ENCODE data around the gene GSTM4.
"Not testable (repeated sequence)": the region's sequence is repeated elsewhere in the genome, so short reads cannot be mapped to it uniquely, and the experiment has no call there.

GSTM4 gene

DNA sequence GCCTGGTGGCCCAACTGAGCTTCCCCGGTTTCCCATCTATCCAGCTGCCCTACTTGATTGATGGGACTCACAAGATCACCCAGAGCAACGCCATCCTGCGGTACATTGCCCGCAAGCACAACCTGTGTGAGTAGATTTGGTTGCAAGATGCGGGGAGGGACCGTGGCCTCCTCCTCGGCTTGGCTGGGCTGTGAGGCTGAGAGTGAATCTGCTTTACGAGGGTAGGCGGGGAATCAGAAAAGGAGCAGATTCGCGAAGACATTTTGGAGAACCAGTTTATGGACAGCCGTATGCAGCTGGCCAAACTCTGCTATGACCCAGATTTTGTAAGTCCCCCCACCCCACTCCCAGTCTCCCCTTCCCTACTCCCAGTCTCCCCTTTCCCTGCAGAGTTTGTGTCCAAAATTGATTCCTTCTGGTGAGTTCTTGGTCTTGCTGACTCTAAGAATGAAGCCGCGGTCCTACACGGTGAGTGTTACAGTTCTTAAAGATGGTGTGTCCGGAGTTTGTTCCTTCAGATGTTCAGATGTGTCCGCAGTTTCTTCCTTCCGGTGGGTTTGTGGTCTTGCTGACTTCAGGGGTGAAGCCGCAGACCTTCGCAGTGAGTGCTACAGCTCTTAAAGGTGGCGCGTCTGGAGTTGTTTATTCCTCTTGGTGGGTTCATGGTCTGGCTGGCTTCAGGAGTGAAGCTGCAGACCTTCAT lies 13.5 kb downstream of the GSTM4 start:
- DNase-seq, result no peak

DNA sequence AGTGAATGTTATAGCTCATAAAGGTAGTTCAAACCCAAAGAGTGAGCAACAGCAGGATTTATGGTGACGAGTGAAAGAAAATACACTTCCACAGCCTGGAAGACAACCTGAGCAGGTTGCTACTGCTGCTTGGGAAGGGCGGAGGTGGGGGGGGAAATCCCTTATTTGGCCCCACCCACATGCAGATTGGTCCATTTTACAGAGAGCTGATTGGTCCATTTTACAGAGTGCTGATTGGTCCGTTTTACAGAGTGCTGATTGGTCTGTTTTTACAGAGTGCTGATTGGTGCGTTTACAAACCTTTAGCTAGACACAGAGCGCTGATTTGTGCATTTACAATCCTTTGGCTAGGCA lies 14.0 kb downstream of the GSTM4 start:
- not testable (repeated sequence) for DNase-seq

DNA sequence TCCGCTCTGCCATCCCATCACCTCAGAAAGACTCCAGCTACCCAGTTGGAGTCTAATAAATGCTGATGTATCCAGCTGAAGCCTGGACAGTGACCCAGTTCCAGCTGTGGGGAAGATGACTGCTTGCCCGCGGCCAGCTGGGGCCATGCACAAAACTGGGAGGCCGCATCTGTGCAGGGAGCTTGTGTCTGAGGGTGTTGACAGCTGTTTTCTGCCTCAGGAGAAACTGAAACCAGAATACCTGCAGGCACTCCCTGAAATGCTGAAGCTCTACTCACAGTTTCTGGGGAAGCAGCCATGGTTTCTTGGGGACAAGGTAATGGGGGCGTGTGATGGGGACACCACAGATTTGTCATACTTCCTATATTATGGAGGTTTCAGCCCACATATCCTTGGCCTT lies 15.2 kb downstream of the GSTM4 start:
- DNase-seq, result no peak

DNA sequence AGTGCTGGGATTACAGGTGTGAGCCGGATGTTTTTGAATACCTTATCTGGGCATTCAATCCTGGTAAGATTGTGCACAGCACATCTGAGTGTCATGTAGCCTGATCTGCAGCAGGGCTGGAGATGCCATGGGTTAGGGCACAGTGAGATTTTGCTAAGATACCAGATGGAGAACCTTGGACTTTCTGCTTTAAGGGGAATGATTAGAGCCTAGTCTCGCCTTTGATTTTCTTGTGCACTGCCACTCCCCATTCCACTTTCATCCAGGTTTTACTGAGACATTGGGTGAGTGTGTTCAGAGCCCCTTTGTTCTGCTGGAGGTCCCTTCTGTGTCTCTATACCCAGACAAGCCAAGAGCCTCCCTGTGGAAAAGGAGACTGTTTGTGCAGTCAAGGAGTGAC lies 18.0 kb downstream of the GSTM4 start:
- not testable (repeated sequence) for DNase-seq

DNA sequence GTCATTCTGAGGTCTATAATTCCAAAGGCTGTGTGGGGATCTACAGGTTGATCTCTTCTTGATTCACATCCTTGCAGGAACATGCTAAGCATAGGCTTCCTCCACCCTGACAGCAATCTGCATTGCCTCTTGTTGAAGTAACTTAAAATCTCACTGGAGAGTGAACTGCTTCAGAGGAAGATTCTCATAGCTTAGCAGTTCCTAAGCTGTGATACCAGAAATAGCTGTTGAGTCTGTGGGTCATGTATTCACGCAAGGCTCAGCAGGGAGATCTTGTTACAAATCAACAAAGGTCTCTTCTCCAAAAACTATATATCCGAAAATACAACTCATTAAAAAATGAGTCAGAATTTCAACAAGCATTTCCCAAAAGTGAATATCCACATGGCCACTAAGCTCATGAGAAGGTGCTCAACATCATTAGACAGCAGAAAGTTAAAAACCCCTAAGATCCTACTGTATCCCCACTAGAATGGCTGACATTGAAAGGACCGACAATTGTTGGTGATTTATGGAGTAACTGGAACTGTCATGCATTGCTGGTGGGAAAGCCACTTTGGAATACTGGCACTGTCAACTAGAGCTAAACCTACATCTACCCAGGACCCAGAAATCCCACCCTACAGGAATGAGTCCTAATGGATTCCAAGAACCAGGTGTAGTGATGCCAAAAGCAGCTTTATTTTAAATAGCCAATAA lies 20.9 kb downstream of the GSTM4 start:
- not testable (repeated sequence) for DNase-seq

DNA sequence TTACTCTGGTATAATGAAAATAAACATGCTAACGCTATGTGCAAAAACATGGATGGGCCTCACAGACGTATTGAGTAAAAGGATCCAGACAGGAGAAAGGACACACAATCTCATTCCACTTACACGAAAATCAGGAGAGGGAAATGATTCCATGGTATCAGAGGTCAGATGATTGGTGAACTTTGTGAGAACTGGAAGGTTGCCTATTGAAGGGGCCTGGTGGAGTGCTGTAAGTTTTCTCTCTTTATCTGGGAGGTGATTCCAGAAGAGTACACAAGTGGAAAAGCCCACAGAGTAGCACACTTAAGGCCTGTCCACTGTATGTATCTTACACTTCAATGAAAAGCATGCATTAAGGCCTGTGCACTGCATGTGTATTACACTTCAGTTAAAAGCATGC lies 21.6 kb downstream of the GSTM4 start:
- DNase-seq, result no peak

DNA sequence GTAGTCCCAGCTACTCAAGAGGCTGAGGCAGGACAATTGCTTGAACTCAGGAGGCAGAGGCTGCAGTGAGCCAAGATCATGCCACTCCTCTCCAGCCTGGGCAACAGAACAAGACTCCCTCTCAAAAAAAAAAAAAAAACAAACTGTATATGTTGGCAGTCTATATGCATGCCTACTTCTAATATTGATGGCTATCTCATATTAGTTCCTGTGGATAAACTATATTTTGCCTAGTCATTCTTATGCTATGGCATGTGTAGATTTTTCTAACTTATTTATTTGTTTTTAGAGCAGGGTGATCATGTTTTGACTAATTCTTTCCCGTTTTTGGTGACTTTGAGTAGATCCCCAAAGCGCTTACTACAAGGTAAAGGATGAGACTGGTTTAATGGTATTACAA lies 22.7 kb downstream of the GSTM4 start:
- not testable (repeated sequence) for DNase-seq

DNA sequence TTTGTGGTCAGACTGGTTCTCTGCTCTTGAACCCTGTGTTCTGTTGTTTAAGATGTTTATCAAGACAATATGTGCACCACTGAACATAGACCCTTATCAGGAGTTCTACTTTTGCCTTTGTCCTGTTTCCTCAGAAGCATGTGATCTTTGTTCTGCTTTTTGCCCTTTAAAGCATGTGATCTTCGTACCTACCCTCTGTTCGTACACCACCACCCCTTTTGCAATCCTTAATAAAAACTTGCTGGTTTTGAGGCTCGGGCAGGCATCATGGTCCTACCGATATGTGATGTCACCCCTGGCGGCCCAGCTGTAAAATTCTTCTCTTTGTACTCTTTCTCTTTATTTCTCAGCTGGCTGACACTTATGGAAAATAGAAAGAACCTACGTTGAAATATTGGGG lies 28.9 kb downstream of the GSTM4 start:
- not testable (repeated sequence) for DNase-seq

DNA sequence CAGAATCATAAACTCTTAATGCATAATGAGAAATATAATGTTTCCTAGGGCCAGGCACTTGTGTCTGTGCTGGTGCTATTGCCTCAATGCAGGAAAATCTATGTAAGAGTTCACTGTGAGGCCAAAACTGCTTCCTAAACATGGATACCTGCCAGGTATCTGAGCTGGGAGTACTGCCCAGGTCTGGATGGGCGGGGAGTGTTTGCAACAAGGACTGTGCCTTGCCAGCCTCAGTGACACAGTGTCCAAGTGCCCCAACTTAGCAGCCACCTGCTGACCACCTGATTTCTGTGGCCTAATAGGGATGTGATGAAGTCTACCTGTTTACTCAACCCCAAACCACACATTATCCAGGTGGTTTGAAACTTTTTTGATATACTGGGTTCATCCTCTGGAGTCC lies 29.5 kb downstream of the GSTM4 start:
- not testable (repeated sequence) for DNase-seq

DNA sequence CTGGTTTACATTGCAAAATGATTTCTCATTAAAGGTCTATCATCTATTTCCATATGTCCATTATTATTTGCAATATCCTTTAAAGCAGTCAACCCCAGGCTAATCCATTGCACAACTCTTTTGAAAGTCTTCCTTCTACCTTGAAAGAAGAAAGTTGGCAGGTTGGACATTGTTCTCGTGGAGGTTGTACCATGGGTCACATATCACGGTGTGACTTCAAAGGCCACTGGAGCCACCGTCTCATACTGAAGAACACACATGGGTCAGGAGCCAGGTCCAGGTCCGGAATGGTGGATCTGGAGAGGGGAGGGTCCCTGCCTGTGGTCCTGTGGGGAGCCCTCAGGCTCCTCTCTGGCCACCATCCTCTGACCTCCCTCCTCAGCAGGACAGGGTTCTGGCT lies 30.0 kb downstream of the GSTM4 start:
- not testable (repeated sequence) for DNase-seq

DNA sequence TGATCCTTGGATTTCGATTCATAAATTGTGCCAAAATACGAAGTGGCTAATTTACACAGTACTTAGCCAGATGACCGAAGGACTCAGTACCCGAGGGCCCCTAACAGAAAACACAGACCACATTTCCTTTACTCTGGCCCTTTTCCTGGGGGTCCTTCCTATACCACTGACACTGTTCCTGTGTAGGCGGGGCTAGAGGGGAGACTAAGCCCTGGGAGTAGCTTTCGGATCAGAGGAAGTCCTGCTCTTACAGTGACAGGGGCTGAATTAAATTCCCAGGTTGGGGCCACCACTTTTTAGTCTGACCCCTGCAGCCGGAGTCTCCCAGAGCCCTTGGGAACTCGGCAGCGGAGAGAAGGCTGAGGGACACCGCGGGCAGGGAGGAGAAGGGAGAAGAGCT lies 31.2 kb downstream of the GSTM4 start:
- not testable (repeated sequence) for DNase-seq

DNA sequence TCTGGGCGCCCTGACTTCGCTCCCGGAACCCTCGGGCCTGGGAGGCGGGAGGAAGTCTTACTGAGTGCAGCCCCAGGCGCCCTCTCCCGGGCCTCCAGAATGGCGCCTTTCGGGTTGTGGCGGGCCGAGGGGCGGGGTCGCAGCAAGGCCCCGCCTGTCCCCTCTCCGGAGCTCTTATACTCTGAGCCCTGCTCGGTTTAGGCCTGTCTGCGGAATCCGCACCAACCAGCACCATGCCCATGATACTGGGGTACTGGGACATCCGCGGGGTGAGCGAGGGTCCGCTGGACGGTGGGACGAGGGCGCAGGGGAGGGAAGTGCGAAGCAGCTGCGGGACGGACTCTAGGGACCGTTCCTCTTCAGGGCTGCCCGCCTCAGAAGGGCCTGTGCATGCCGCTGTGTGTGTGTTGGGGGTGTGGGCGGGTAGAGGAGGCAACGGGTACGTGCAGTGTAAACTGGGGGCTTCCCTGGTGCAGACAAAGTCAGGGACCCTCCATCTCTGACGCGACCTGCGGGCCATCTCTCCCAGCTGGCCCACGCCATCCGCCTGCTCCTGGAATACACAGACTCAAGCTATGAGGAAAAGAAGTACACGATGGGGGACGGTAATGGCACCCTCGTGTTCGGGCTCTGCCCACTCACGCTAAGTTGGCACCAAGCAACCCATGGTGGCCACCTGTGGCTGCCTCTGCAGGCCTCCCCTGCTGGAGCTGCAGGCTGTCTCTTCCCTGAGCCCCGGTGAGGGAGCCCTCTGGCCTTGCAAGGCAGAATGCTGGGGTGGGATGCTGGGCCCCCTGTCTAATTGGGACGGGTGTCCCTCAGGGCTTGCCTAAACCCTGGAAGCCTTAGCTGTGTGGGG lies 32.0 kb downstream of the GSTM4 start, which contains the start of gene GSTM1:
GSTM1 (plus strand) TSS at position 177 of the 859 bp plus-strand sequence; CDS start at position 234, 57 bp downstream.
- DNase-seq, result no peak

DNA sequence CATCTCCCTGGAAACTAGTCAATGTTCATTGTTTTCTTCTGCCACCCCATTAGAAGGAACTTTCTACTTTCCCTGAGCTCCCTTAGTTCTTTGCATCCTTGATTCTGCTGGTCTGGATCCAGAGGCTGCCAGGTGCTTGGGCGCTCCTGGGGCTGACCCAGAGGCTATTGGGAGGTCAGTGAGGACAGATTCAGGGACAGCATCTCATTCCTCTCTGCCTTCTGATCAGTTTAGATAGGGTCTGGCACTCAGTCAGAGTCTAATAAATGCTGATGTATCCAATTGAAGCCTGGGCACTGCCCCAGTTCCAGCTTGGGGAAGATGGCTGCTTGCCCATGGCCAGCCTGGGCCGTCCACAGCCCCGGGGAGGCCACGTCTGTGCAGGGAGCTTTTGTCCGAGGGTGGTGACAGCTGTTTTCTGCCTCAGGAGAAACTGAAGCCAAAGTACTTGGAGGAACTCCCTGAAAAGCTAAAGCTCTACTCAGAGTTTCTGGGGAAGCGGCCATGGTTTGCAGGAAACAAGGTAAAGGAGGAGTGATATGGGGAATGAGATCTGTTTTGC lies 34.0 kb downstream of the GSTM4 start:
- DNase-seq, result no peak

DNA sequence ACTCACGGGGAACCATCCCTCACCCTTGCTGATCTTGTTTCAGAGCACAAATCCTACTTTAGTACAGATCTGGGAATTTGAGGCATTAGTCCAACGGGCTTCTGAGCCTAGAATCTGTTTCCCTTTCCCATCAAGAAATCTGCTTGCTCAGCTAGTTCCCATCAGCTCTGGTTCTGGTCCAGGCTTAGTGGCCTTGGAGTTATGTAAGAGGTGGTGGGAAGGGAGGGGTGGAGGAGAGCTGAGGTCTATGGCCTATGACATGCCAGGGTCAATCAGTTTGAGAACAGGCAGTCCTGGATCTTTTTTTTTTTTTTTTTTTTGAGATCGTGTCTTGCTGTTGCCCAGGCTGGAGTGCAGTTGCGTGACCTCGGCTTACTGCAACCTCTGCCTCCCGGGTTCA lies 35.9 kb downstream of the GSTM4 start:
- DNase-seq, result no peak

DNA sequence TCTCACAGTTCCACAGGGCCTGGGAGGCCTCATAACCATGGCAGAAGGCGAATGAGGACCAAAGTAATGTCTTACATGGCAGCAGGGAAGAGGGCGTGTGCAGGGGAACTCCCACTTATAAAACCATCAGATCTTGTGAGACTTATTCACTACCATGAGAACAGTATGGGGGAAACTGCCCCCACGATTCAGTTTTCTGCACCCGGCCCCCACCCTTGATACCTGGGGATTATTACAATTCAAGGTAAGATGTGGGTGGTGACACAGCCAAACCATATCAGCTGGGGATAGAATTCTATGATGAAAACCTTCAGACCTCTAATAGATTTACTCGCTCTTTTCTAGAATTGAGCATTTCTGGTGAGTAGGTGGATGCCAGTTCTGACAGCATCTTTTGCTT lies 38.5 kb downstream of the GSTM4 start:
- not testable (repeated sequence) for DNase-seq

DNA sequence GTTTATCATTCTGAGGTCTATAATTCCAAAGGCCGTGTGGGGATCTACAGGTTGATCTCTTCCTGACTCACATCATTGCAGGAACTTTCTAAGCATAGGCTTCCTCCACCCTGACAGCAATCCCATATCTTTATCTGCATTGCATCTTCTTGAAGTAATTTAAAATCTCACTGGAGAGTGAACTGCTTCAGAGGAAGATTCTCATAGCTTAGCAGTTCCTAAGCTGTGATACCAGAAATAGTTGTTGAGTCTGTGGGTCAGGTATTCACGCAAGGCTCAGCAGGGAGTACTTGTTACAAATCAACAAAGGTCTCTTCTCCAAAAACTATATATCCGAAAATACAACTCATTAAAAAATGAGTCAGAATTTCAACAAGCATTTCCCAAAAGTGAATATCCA lies 39.2 kb downstream of the GSTM4 start:
- DNase-seq, result not testable (repeated sequence)

DNA sequence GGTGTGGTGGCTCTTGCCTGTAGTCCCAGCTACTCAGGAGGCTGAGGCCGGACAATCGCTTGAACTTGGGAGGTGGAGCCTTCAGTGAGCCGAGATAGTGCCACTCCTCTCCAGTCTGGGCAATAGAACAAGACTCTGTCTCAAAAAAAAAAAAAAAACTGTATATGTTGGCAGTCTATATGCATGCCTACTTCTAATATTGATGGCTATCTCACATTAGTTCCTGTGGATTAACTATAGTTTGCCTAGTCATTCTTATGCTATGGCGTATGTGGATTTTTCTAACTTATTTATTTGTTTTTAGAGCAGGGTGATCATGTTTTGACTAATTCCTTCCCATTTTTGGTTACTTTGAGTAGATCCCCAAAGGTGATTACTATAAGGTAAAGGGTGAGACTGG lies 41.2 kb downstream of the GSTM4 start:
- no peak for DNase-seq

DNA sequence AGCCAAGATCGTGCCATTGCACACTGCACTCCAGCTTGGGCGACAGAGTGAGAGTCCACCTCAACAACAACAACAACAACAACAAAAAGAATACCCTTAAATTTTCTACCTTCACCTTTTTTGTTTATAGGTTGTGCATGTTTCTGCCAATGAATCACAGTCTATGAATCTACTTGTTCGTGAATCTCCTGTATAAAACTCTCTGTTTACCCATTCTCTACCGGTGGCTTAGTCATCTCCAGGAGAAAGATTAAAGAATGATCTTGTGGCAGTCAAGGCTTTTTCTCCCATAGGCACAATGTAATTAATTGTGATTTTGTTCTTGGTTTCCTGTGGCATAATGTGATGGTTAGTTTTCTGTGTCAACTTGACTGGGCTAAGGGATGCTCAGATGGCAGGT lies 42.0 kb downstream of the GSTM4 start:
- DNase-seq, result not testable (repeated sequence)

DNA sequence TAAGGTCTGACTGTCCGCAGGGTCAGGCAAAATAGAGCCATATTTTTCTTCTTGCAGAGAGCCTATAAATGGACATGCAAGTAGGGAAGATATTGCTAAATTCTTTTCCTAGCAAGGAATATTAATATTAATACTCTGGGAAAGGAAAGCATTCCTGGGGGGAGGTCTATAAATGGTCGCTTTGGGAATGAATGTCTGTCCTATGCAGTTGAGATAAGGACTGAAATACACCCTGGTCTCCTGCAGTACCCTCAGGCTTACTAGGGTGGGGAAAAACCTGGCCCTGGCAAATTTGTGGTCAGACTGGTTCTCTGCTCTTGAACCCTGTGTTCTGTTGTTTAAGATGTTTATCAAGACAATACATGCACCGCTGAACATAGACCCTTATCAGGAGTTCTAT lies 47.0 kb downstream of the GSTM4 start:
- DNase-seq, result not testable (repeated sequence)

DNA sequence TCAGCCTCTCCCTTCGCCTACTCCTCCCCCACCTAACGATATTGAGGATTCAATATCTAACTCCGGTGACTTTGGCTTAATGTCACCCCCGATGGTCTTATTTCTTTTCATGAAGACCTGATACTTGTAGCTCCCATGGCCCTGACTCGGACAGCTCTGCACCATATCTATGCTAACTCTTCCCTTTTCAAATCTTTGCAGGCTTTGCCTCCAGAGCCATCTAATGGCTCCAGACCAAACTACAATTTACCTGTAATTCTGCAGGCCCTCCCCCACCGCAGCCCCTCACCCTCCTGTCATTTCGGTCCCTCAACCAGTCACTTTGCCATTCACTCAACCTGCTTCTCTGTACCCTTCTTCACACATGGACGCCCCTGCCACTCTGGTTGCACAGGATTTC lies 48.3 kb downstream of the GSTM4 start:
- no peak for DNase-seq

DNA sequence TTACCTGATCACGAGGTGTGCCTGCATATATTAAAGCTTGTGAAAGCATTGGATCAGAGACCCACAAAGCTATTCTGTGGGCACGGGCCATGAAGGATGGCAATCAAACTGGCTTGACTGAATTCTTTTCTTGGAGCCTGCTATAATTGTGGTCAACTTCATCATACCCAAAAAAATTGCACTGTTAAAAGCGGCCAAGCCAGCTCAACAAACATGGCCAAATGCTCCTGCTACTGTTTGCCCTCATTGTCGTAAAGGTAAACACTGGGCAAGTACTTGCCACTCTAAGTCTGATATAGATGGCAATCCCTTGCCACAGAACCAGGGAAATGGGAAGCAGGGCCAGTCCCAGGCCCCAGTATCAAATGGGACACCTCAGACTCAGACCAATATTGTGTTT lies 49.5 kb downstream of the GSTM4 start:
- no peak for DNase-seq

DNA sequence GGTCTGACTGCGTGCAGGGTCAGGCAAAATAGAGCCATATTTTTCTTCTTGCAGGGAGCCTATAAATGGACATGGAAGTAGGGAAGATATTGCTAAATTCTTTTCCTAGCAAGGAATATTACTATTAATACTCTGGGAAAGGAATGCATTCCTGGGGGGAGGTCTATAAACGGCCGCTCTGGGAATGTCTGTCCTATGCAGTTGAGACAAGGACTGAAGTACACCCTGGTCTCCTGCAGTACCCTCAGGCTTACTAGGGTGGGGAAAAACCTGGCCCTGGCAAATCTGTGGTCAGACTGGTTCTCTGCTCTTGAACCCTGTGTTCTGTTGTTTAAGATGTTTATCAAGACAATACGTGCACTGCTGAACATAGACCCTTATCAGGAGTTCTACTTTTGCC lies 53.0 kb downstream of the GSTM4 start:
- DNase-seq, result not testable (repeated sequence)

DNA sequence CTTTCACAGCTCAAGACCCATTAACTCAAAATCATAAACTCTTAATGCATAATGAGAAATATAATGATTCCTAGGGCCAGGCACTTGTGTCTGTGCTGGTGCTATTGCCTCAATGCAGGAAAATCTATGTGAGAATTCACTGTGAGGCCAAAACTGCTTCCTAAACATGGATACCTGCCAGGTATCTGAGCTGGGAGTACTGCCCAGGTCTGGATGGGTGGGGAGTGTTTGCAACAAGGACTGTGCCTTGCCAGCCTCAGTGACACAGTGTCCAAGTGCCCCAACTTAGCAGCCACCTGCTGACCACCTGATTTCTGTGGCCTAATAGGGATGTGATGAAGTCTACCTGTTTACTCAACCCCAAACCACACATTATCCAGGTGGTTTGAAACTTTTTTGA lies 53.9 kb downstream of the GSTM4 start:
- not testable (repeated sequence) for DNase-seq
